OCI-LY1 (cell line): ENCODE data around the gene RUNX1.

Source experiments
- EZH2 ChIP-seq: fragments of 200-600 bp; sonication (generic), shearing (Covaris generic); IDR thresholded peaks from 2 replicates; pipeline ENCODE4 v1.8.0; 2017; ENCODE audit warnings: borderline replicate concordance, mixed run types, mild to moderate bottlenecking, antibody characterized with exemption, low read length, moderate library complexity, mixed read lengths
- TF ChIP-seq, protein P1 (sequence below): fragments of 200-600 bp; sonication (generic), shearing (Covaris generic); IDR thresholded peaks from 2 replicates; pipeline ENCODE4 v1.5.1; 2017; ENCODE audit warnings: mild to moderate bottlenecking, antibody characterized with exemption, low read length, moderate library complexity, mixed read lengths

DNA sequence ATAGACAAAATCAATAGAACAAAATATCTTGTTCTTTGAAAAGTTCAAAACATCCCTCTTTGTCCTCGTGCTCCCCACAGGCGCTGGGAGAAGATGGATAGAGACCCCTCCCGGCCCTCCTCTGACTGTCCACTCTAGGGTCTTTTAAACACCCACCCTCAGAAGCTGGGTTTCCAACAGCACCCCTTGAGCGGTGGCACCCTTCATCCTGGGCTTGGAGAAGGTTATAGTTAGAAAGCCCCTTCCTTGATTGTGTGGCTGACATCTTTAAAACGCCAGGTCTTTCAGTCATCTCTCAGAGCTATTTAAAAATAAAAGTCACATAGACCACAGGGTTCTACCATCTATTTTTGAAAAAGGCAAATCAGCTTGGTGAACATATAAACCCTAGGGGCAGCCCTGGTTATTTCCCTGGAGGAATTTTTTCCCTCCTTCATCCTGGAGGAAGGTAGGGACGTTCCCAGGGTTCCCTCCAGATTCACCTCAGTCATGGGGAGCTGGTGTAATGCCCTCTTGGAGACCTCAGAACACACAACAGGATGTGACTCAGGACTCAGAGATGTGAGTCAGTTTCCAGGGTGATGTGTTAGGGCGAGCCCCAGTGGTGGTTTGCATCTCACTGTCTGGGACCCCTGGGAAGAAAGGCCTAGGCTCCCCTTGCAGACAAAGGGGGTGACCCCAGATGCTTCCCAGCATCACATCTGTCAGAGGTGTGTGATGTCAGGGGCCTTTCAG lies 241.8 kb downstream of the RUNX1 start:
- TF ChIP-seq, protein P1, sequence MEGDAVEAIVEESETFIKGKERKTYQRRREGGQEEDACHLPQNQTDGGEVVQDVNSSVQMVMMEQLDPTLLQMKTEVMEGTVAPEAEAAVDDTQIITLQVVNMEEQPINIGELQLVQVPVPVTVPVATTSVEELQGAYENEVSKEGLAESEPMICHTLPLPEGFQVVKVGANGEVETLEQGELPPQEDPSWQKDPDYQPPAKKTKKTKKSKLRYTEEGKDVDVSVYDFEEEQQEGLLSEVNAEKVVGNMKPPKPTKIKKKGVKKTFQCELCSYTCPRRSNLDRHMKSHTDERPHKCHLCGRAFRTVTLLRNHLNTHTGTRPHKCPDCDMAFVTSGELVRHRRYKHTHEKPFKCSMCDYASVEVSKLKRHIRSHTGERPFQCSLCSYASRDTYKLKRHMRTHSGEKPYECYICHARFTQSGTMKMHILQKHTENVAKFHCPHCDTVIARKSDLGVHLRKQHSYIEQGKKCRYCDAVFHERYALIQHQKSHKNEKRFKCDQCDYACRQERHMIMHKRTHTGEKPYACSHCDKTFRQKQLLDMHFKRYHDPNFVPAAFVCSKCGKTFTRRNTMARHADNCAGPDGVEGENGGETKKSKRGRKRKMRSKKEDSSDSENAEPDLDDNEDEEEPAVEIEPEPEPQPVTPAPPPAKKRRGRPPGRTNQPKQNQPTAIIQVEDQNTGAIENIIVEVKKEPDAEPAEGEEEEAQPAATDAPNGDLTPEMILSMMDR, result no peak
- TF ChIP-seq EZH2, result no peak
